K562 (cell line): ENCODE results near the gene UBXN10. TPM values are rescaled to one million over a fixed set of nuclear protein-coding genes. Genes with fewer than 3 reads are reported as not detected.

ENCODE experiments used
- ATAC-seq: fragments of 200-7000 bp; cut with Tn5 transposase; 3 replicates; pipeline ENCODE4 v1.9.1; 2020; ENCODE audit warnings: moderate library complexity
- BruUV-seq: library from RNA; stranded (reverse); fragments of 400-500 nt; replicated peaks from 2 replicates; lab custom pipeline; 2021; lab: Mats Ljungman, UMichigan
- CTCF ChIA-PET: fragments of 300-600 bp; formaldehyde crosslinking; extraction: SDS; loops from one replicate; lab custom pipeline; 2021; ENCODE audit warnings: low intra/inter-chr PET ratio; lab: Yijun Ruan, JAX
- POLR2A ChIA-PET: fragments of 300-600, 350-650 bp; sonication (Branson Sonifier 250); formaldehyde crosslinking; extraction: SDS; loops from one replicate; lab custom pipeline; 2021; ENCODE audit warnings: antibody characterized with exemption, inconsistent platforms; lab: Yijun Ruan, JAX
- DNase-seq, 4 experiments: peaks; one replicate each; pipeline versions ENCODE4 v3.0.0 to v3.0.0-alpha.2; 2011 to 2018; ENCODE audit warnings: low spot score in 3 of 4, mixed read lengths in 3 of 4; ENCODE audit errors: extremely low read depth in 1 of 4
- FAIRE-seq: peaks from 2 replicates; lab custom pipeline; 2011; peaks lifted over from hg19 to GRCh38; lab: Jason Lieb, UNC
- H2AFZ ChIP-seq: 2 replicates; pipeline ENCODE4 v1.6.0; 2011; ENCODE audit warnings: low read depth, low read length, control low read depth, inconsistent platforms
- H3K27ac ChIP-seq: fragments of 200-600 bp; 3 replicates; pipeline ENCODE4 v1.8.0; 2011; ENCODE audit warnings: low read depth, mild to moderate bottlenecking, control low read depth, inconsistent platforms, low read length, moderate library complexity, mixed read lengths; ENCODE audit errors: extremely low read depth
- H3K27me3 ChIP-seq, 2 experiments: fragments of 300-600 bp in 1 of 2; 2 replicates in 1 of 2; 3 replicates in 1 of 2; pipeline versions ENCODE4 v1.6.0 to v1.8.0; 2011; ENCODE audit warnings: inconsistent platforms in 2 of 2, low read length in 2 of 2, mild to moderate bottlenecking in 1 of 2, mixed read lengths in 1 of 2, moderate library complexity in 1 of 2; ENCODE audit not compliant: control insufficient read depth in 2 of 2, insufficient read depth in 2 of 2
- H3K36me3 ChIP-seq: fragments of 300-600 bp; 3 replicates; pipeline ENCODE4 v1.8.0; 2011; ENCODE audit warnings: mild to moderate bottlenecking, low read length, inconsistent platforms; ENCODE audit not compliant: control insufficient read depth, insufficient read depth
- H3K4me1 ChIP-seq, 2 experiments: fragments of 200-600 bp in 1 of 2; replicated peaks in 1 of 2; 2 replicates in 1 of 2; 3 replicates in 1 of 2; pipeline versions ENCODE4 v1.5.1 to v1.8.0; 2011; ENCODE audit warnings: inconsistent platforms in 2 of 2, low read length in 2 of 2, mild to moderate bottlenecking in 1 of 2, mixed read lengths in 1 of 2, moderate library complexity in 1 of 2; ENCODE audit not compliant: control insufficient read depth in 2 of 2, insufficient read depth in 2 of 2
- H3K4me2 ChIP-seq: 2 replicates; pipeline ENCODE4 v1.6.1; 2011; ENCODE audit warnings: low read length, control low read depth, inconsistent platforms, mixed read lengths; ENCODE audit not compliant: insufficient read depth
- H3K4me3 ChIP-seq: fragments of 200-600 bp; sonication (generic), shearing (Covaris generic); 2 replicates; pipeline ENCODE4 v1.5.1; 2016; ENCODE audit warnings: control low read depth, inconsistent platforms
- H3K79me2 ChIP-seq: fragments of 200-600 bp; 3 replicates; pipeline ENCODE4 v1.8.0; 2011; ENCODE audit warnings: low read length, inconsistent platforms; ENCODE audit not compliant: control insufficient read depth, insufficient read depth
- H3K9ac ChIP-seq, 2 experiments: 2 replicates each; pipeline versions ENCODE4 v1.6.0 to v1.6.1; 2011; ENCODE audit warnings: low read depth in 2 of 2, low read length in 2 of 2, control low read depth in 1 of 2, inconsistent platforms in 1 of 2, mild to moderate bottlenecking in 1 of 2, mixed read lengths in 1 of 2; ENCODE audit not compliant: insufficient read depth in 1 of 2
- H3K9me1 ChIP-seq: one replicate; pipeline ENCODE4 v1.6.0; 2011; ENCODE audit warnings: inconsistent platforms, mild to moderate bottlenecking, low read length, moderate library complexity; ENCODE audit not compliant: control insufficient read depth, insufficient read depth
- H3K9me3 ChIP-seq: replicated peaks from 2 replicates; pipeline ENCODE4 v1.5.1; 2011; ENCODE audit warnings: low read depth, low read length, inconsistent platforms; ENCODE audit not compliant: control insufficient read depth, insufficient read depth
- H4K20me1 ChIP-seq: replicated peaks from 2 replicates; pipeline ENCODE4 v1.6.1; 2011; ENCODE audit warnings: low read length, inconsistent platforms, mixed read lengths; ENCODE audit not compliant: control insufficient read depth, insufficient read depth
- EGR1 ChIP-seq: fragments of 450-650 bp; conservative IDR thresholded peaks from 2 replicates; pipeline ENCODE4 v1.6.1; 2017; ENCODE audit warnings: mild to moderate bottlenecking
- ZNF764 ChIP-seq: fragments of 250-450 bp; sonication (Bioruptor Pico); IDR thresholded peaks from 2 replicates; pipeline ENCODE4 v1.4.0; 2020; ENCODE audit warnings: low read depth, mild to moderate bottlenecking, moderate library complexity
- WGBS: fragments of 100-300 bp; shearing (Covaris generic); methylation state at CpG from one replicate; pipeline ENCODE4 v1.1.6; 2016; ENCODE audit warnings: low coverage, mixed read lengths; ENCODE audit not compliant: insufficient coverage; ENCODE audit errors: missing lambda C conversion rate; 5-methylcytosine and 5-hydroxymethylcytosine counted together
- in situ Hi-C: fragments of 300-500 bp; cut with MboI; formaldehyde crosslinking; loops from 4 replicates; pipeline ENCODE4 v1.15.0; 2018; ENCODE audit warnings: inconsistent platforms, mixed read lengths
- intact Hi-C: fragments of 100-400 bp; cut with micrococcal nuclease; formaldehyde crosslinking; loops from 2 replicates; pipeline ENCODE4 v1.14.2; 2022
- polyA plus RNA-seq, 8 experiments: library from polyadenylated mRNA; depleted of rRNA in 4 of 8; stranded (reverse) in 5 of 8; unstranded in 3 of 8; fragments of >200 nt; fragmentation: Nextera tagmentation in 2 of 8; fragmentation: Illumina TruSeq in 1 of 8; extraction: Ambion mirVana in 2 of 8; extraction: Trizol in 1 of 8; gene quantifications; 2 replicates each; pipeline versions ENCODE4 v1.2.1 to v1.2.3, GENCODE V29; 2011 to 2014; ENCODE audit warnings: inconsistent platforms in 1 of 8, missing spikeins in 1 of 8
- total RNA-seq, 7 experiments: library from RNA; depleted of rRNA in 6 of 7; stranded (reverse); fragments of >200 nt in 6 of 7; fragmentation: Illumina TruSeq in 2 of 7; extraction: Trizol in 2 of 7; gene quantifications; 2 replicates each; pipeline versions ENCODE4 v1.2.1 to v1.2.3, GENCODE V29; 2011 to 2021; ENCODE audit warnings: low replicate concordance in 1 of 7
- TF ChIP-seq, protein P1 (sequence below): fragments of 450-650 bp; IDR thresholded peaks from 2 replicates; pipeline ENCODE4 v1.6.1; 2017; ENCODE audit warnings: antibody characterized with exemption, mild to moderate bottlenecking

The UBXN10 gene
- total and polyA plus RNA-seq, 9 of the 15 experiments (the other 6 are each of a cell fraction or from before 2014, with no cell fraction given), result 10.7 to 17.7 (median 13.6) TPM

DNA sequence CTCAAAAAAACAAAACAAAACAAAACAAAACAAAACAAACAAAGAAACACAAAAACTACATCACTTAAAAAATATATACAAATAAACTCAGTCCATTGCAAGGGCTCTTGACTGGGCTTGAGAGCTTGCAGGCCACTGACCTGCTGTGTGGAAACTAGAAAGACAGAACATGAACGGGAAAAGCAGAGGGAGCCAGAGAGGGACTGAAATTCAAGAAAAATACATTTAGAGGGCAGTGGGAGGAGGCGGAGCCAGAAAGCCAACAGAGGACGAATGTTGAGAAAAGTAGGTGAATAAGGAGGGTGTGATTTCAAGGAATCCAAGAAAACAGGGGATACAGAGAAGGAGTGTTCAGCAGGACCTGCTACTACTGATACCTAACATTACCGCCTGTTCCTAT, 41.8 kb downstream of the UBXN10 start (continued):
- TF ChIP-seq, protein P1, sequence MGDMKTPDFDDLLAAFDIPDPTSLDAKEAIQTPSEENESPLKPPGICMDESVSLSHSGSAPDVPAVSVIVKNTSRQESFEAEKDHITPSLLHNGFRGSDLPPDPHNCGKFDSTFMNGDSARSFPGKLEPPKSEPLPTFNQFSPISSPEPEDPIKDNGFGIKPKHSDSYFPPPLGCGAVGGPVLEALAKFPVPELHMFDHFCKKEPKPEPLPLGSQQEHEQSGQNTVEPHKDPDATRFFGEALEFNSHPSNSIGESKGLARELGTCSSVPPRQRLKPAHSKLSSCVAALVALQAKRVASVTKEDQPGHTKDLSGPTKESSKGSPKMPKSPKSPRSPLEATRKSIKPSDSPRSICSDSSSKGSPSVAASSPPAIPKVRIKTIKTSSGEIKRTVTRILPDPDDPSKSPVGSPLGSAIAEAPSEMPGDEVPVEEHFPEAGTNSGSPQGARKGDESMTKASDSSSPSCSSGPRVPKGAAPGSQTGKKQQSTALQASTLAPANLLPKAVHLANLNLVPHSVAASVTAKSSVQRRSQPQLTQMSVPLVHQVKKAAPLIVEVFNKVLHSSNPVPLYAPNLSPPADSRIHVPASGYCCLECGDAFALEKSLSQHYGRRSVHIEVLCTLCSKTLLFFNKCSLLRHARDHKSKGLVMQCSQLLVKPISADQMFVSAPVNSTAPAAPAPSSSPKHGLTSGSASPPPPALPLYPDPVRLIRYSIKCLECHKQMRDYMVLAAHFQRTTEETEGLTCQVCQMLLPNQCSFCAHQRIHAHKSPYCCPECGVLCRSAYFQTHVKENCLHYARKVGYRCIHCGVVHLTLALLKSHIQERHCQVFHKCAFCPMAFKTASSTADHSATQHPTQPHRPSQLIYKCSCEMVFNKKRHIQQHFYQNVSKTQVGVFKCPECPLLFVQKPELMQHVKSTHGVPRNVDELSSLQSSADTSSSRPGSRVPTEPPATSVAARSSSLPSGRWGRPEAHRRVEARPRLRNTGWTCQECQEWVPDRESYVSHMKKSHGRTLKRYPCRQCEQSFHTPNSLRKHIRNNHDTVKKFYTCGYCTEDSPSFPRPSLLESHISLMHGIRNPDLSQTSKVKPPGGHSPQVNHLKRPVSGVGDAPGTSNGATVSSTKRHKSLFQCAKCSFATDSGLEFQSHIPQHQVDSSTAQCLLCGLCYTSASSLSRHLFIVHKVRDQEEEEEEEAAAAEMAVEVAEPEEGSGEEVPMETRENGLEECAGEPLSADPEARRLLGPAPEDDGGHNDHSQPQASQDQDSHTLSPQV, result no peak

DNA sequence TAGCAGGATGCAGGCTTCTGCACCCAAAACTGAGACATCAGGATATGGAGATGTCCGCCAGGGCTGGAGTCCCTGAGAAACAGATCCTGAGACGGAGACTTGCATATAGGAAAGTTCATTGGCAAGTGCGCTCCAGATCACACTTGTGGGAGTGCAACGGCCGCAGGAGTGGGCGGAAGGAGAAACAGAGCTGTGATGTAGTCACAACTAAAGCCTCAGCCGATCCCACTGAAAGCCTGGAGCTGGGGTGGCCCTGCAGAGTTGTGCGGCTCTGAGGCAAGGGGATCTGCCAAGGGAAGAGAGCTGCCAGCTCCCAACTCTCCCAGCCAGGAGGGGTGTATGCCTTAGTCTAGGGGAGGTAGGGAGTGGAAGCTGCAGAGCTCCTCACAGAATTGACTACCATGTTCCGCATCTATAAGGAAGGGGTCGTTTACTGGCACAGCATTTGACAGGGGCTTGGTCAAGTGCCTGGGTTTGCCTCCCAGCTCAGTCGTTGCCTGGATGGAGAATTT, 42.5 kb downstream of the UBXN10 start:
- H3K9me3 ChIP-seq, result no peaks in the 10 kb centered on the region
- no peak for TF ChIP-seq ZNF764 (CRISPR knock-in tag)
- TF ChIP-seq EGR1, result 0 out of 2 replicates have a peak, but pooled peaks have one; percentile 17
- H3K9me1 ChIP-seq, result no peaks in the 10 kb centered on the region
- H3K9ac ChIP-seq, result no peak overlapping the region
- H3K4me3 ChIP-seq, result no peak overlapping the region
- intact Hi-C loops, result no loop called here
- H4K20me1 ChIP-seq, result no peaks in the 10 kb centered on the region
- no peaks in the 10 kb centered on the region for H3K36me3 ChIP-seq
- ATAC-seq, result no peak
- no peak overlapping the region for H3K4me2 ChIP-seq
- CTCF ChIA-PET, result interaction anchor here (0.6 kb wide), 1 partner anchor 63 kb away, joined by 3 read pairs; no protein-coding TSS in a partner anchor
- POLR2A ChIA-PET, result interaction anchor here (0.7 to 1.2 kb wide), 3 partner anchors 10 to 33 kb away, joined by 3 to 7 read pairs (median 4); no protein-coding TSS in a partner anchor
- H3K27ac ChIP-seq, result no peak overlapping the region
- WGBS, result 4% methylated on average over 11 of the region's 11 CpGs
- BruUV-seq, result no TSS peak
- no peak overlapping the region for H2AFZ ChIP-seq
- no peaks in the 10 kb centered on the region for H3K4me1 ChIP-seq
- no peaks in the 10 kb centered on the region for H3K79me2 ChIP-seq
- in situ Hi-C loops, result no loop called here
- DNase-seq, result no peak
- FAIRE-seq, result no peak
- H3K27me3 ChIP-seq, result peaks cover 33 to 43% of the 10 kb centered on the region in 2 experiments
